A549 (cell line): ENCODE data around the gene SMIM29. TPM values are rescaled to one million over a fixed set of nuclear protein-coding genes. Genes with fewer than 3 reads are reported as not detected.

Source experiments
- ATAC-seq, 2 experiments: fragments of 200-7000 bp in 1 of 2; fragments of >200 bp in 1 of 2; cut with Nextera tagmentation in 1 of 2; cut with Tn5 transposase in 1 of 2; 3 replicates each; pipeline versions ENCODE4 v1.8.0 to v1.9.1; 2018 to 2020; ENCODE audit warnings: mild to moderate bottlenecking in 1 of 2, moderate library complexity in 1 of 2
- CTCF ChIA-PET: fragments of 300-600 bp; sonication (Branson Sonifier 250); formaldehyde crosslinking; extraction: SDS; loops from one replicate; lab custom pipeline; 2021; ENCODE audit warnings: antibody characterized with exemption, inconsistent platforms; lab: Yijun Ruan, JAX
- POLR2A ChIA-PET: fragments of 350-600 bp; formaldehyde crosslinking; extraction: SDS; loops from one replicate; lab custom pipeline; 2021; ENCODE audit warnings: antibody characterized with exemption, inconsistent platforms; lab: Yijun Ruan, JAX
- DNase-seq, 2 experiments: peaks; one replicate each; pipeline versions ENCODE4 v3.0.0 to v3.0.0-alpha.2; 2011 to 2016; ENCODE audit warnings: low read depth in 1 of 2, low spot score in 1 of 2
- FAIRE-seq: peaks from 2 replicates; lab custom pipeline; 2011; peaks lifted over from hg19 to GRCh38; lab: Jason Lieb, UNC
- H3K27ac ChIP-seq, 2 experiments: fragments of >200 bp; sonication (Bioruptor Twin); formaldehyde crosslinking; 3 replicates each; pipeline ENCODE4 v1.5.1; 2016 to 2017
- H3K4me1 ChIP-seq: fragments of >200 bp; sonication (Bioruptor Twin); formaldehyde crosslinking; 3 replicates; pipeline ENCODE4 v1.6.1; 2016
- H3K4me2 ChIP-seq: fragments of >200 bp; sonication (Bioruptor Twin); formaldehyde crosslinking; 3 replicates; pipeline ENCODE4 v1.6.1; 2016
- H3K4me3 ChIP-seq: fragments of >200 bp; sonication (Bioruptor Twin); formaldehyde crosslinking; 3 replicates; pipeline ENCODE4 v1.5.1; 2016
- H3K9me3 ChIP-seq: fragments of >200 bp; sonication (Bioruptor Twin); formaldehyde crosslinking; 3 replicates; pipeline ENCODE4 v1.6.1; 2016
- BHLHE40 ChIP-seq: IDR thresholded peaks from 2 replicates; pipeline ENCODE4 v1.6.1; 2012; ENCODE audit warnings: low read depth, low read length, inconsistent platforms
- CBX2 ChIP-seq: fragments of 200-600 bp; sonication (generic); IDR thresholded peaks from 2 replicates; pipeline ENCODE4 v1.6.1; 2016; ENCODE audit warnings: low read depth, mild to moderate bottlenecking, borderline replicate concordance
- E2F6 ChIP-seq: IDR thresholded peaks from 2 replicates; pipeline ENCODE4 v1.6.1; 2012; ENCODE audit warnings: low read depth, borderline replicate concordance
- EHF ChIP-seq: fragments of 250-450 bp; sonication (Bioruptor Pico); IDR thresholded peaks from 2 replicates; pipeline ENCODE4 v1.5.0; 2020; ENCODE audit warnings: mild to moderate bottlenecking
- FOSB ChIP-seq: fragments of 250-450 bp; sonication (Bioruptor Pico); IDR thresholded peaks from 2 replicates; pipeline ENCODE4 v1.5.0; 2020; ENCODE audit warnings: mild to moderate bottlenecking, moderate library complexity
- HES2 ChIP-seq: fragments of >200 bp; sonication (Bioruptor Twin); formaldehyde crosslinking; IDR thresholded peaks from 2 replicates; pipeline ENCODE4 v1.6.1; 2016
- JUN ChIP-seq, 2 experiments: fragments of >200 bp; sonication (Bioruptor Twin); formaldehyde crosslinking; IDR thresholded peaks; 2 replicates in 1 of 2; 3 replicates in 1 of 2; pipeline ENCODE4 v1.6.1; 2016 to 2017
- KDM5A ChIP-seq: fragments of 200-600 bp; sonication (generic); IDR thresholded peaks from 2 replicates; pipeline ENCODE4 v1.6.1; 2016; ENCODE audit warnings: antibody characterized with exemption, mild to moderate bottlenecking
- MAFK ChIP-seq: fragments of 450-650 bp; IDR thresholded peaks from 2 replicates; pipeline ENCODE4 v1.6.1; 2014; ENCODE audit not compliant: partially characterized antibody
- NPAS2 ChIP-seq: fragments of 250-450 bp; sonication (Bioruptor Pico); IDR thresholded peaks from 2 replicates; pipeline ENCODE4 v1.8.0; 2022; ENCODE audit warnings: mild to moderate bottlenecking, moderate library complexity, borderline replicate concordance
- NR3C1 ChIP-seq: fragments of >200 bp; sonication (Bioruptor Twin); formaldehyde crosslinking; IDR thresholded peaks from 3 replicates; pipeline ENCODE4 v1.6.1; 2017
- PBX3 ChIP-seq: IDR thresholded peaks from 2 replicates; pipeline ENCODE4 v1.6.1; 2012
- PHF8 ChIP-seq: fragments of 200-600 bp; sonication (generic); IDR thresholded peaks from 2 replicates; pipeline ENCODE4 v1.6.1; 2016; ENCODE audit warnings: low read depth, mild to moderate bottlenecking, antibody characterized with exemption, moderate library complexity, borderline replicate concordance
- REST ChIP-seq: fragments of 200-600 bp; sonication (generic); IDR thresholded peaks from 2 replicates; pipeline ENCODE4 v1.6.1; 2016; ENCODE audit warnings: antibody characterized with exemption, mild to moderate bottlenecking, moderate library complexity
- RFX5 ChIP-seq: fragments of 450-650 bp; IDR thresholded peaks from 2 replicates; pipeline ENCODE4 v1.7.1; 2014; ENCODE audit warnings: antibody characterized with exemption, mild to moderate bottlenecking, moderate library complexity
- RNF2 ChIP-seq: fragments of 200-600 bp; sonication (generic); IDR thresholded peaks from 2 replicates; pipeline ENCODE4 v1.6.1; 2016; ENCODE audit warnings: low read depth, mild to moderate bottlenecking, antibody characterized with exemption, moderate library complexity, borderline replicate concordance
- TFCP2L1 ChIP-seq: fragments of 250-450 bp; sonication (Bioruptor Pico); IDR thresholded peaks from 2 replicates; pipeline ENCODE4 v1.5.0; 2021; ENCODE audit warnings: mild to moderate bottlenecking
- ZC3H11A ChIP-seq: fragments of 450-650 bp; IDR thresholded peaks from 2 replicates; pipeline ENCODE4 v1.6.1; 2014; ENCODE audit warnings: antibody characterized with exemption, mild to moderate bottlenecking
- WGBS: methylation state at CpG from one replicate; pipeline ENCODE4 v1.1.6; 2017; ENCODE audit errors: missing lambda C conversion rate; 5-methylcytosine and 5-hydroxymethylcytosine counted together
- polyA plus RNA-seq, 4 experiments: library from polyadenylated mRNA; depleted of rRNA in 3 of 4; stranded (reverse); fragments of >200 nt; fragmentation: RNase III in 1 of 4; extraction: RNeasy Plus Mini Kit Qiagen cat#74134 plus additional on column Dnase treatment in 1 of 4; gene quantifications; 2 replicates in 3 of 4; 3 replicates in 1 of 4; pipeline ENCODE4 v1.2.3, GENCODE V29; 2011 to 2017
- small RNA-seq, 6 experiments: library from RNA; depleted of rRNA; stranded (forward); fragments of <200 nt; gene quantifications; one replicate each; pipeline ENCODE3, GENCODE V24; 2012

The SMIM29 gene
- polyA plus RNA-seq, 2 of the 4 experiments (the other 2 are of a cell fraction) = 8.1 to 15.4 TPM

- H3K9me3 ChIP-seq = no peaks in the 10 kb centered on the region
- H3K4me2 ChIP-seq = peak overlapping the region; percentile 81
- H3K4me3 ChIP-seq = no peak overlapping the region
- POLR2A ChIA-PET = interaction anchor here (1.0 to 2.8 kb wide), 4 partner anchors 27 to 218 kb away, joined by 4 to 14 read pairs (median 6); partner anchors contain the start of gene HMGA1
- DNase-seq = no peak
- peak overlapping the region; percentile 68 to 82; a peak in 4 of 6 replicates for H3K27ac ChIP-seq
- H3K4me1 ChIP-seq = no peaks in the 10 kb centered on the region
- CTCF ChIA-PET = interaction anchor here (0.6 to 3.7 kb wide), 28 partner anchors 9 to 594 kb away, joined by 3 to 37 read pairs (median 6); partner anchors contain the start of genes HMGA1, NUDT3 and SMIM29
- ATAC-seq = peak in 1 of 2 experiments; percentile 13; a peak in 2 of 6 replicates
- no peak for FAIRE-seq
- WGBS = 90% methylated on average over 3 of the region's 10 CpGs
- no peak for TF ChIP-seq CBX2
- TF ChIP-seq PBX3 = no peak
- TF ChIP-seq REST = no peak
- no peak for TF ChIP-seq NR3C1
- TF ChIP-seq EHF (CRISPR knock-in tag) = no peak
- no peak for TF ChIP-seq E2F6
- TF ChIP-seq NPAS2 (CRISPR knock-in tag) = no peak
- no peak for TF ChIP-seq FOSB (CRISPR knock-in tag)
- no peak for TF ChIP-seq MAFK
- no peak for TF ChIP-seq ZC3H11A
- no peak for TF ChIP-seq HES2
- TF ChIP-seq BHLHE40 = no peak
- TF ChIP-seq PHF8 = no peak
- no peak for TF ChIP-seq JUN (IDR thresholded peaks at IDR 0.05)
- no peak for TF ChIP-seq KDM5A
- TF ChIP-seq RFX5 = no peak
- no peak for TF ChIP-seq TFCP2L1 (CRISPR knock-in tag)
- TF ChIP-seq RNF2 = no peak
Observed at GRCh38 chr6:34196833-34197195, 52.0 kb downstream of the SMIM29 start.

Small RNA genes lying within 50 kb of the gene (small RNA-seq; reads per million reads assigned to genes)
- 0 reads per million in 6 experiments for gene MIR6835

Other genes starting within 250 kb of the SMIM29 start
- gene GRM4, start 102.9 kb downstream of the SMIM29 start, polyA plus RNA-seq (2011; rRNA removed) = 0.03 and 0.05 TPM in 2 replicates
- 0.05 to 0.13 TPM (median 0.07 TPM) in 3 replicates for gene GRM4, start 102.9 kb downstream of the SMIM29 start, polyA plus RNA-seq (2017; fragmentation: RNase III; extraction: RNeasy Plus Mini Kit Qiagen cat#74134 plus additional on column Dnase treatment)
- gene HMGA1, start 12.1 kb downstream of the SMIM29 start, polyA plus RNA-seq (2011; rRNA removed) = 119 and 127 TPM in 2 replicates
- gene HMGA1, start 12.1 kb downstream of the SMIM29 start, polyA plus RNA-seq (2017; fragmentation: RNase III; extraction: RNeasy Plus Mini Kit Qiagen cat#74134 plus additional on column Dnase treatment) = 241 to 280 TPM (median 249 TPM) in 3 replicates
- gene NUDT3, start 143.7 kb upstream of the SMIM29 start, polyA plus RNA-seq (2011; rRNA removed) = 12.9 and 13.4 TPM in 2 replicates
- gene NUDT3, start 143.7 kb upstream of the SMIM29 start, polyA plus RNA-seq (2017; fragmentation: RNase III; extraction: RNeasy Plus Mini Kit Qiagen cat#74134 plus additional on column Dnase treatment) = 5.2 to 5.6 TPM (median 5.5 TPM) in 3 replicates
- gene RPS10, start 177.1 kb upstream of the SMIM29 start, polyA plus RNA-seq (2011; rRNA removed) = 1,532 and 2,051 TPM in 2 replicates
- 1,701 to 1,783 TPM (median 1,732 TPM) in 3 replicates for gene RPS10, start 177.1 kb upstream of the SMIM29 start, polyA plus RNA-seq (2017; fragmentation: RNase III; extraction: RNeasy Plus Mini Kit Qiagen cat#74134 plus additional on column Dnase treatment)
- 0.30 and 0.33 TPM in 2 replicates for gene PACSIN1, start 217.1 kb upstream of the SMIM29 start, polyA plus RNA-seq (2011; rRNA removed)
- 0.12 to 0.14 TPM (median 0.12 TPM) in 3 replicates for gene PACSIN1, start 217.1 kb upstream of the SMIM29 start, polyA plus RNA-seq (2017; fragmentation: RNase III; extraction: RNeasy Plus Mini Kit Qiagen cat#74134 plus additional on column Dnase treatment)